ENCODE measurements around the gene PRDM10.
A peak's percentile ranks its signal among the peaks of the same experiment; 100 is the strongest.

The PRDM10 gene

DNA sequence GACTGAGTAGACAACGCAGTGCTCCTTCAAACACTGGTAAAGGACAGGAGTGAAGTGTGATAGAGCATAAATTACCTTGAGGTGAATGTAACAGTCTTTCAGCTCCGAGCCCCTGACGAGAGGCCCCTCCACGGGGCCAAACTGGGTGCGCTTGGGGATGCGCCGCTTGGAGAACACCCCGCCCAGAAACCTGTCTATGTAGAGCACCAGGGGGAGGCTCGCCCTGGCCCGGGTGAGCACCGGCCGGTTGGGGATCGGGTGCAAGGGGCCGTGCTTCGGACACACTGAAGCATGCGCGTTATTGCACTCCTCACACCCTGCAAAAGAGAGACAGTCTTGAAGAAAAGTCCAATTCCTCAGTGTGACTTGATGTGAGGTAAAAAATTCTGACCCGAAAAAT, 57.9 kb downstream of the PRDM10 start:
- no peak for DNase-seq

DNA sequence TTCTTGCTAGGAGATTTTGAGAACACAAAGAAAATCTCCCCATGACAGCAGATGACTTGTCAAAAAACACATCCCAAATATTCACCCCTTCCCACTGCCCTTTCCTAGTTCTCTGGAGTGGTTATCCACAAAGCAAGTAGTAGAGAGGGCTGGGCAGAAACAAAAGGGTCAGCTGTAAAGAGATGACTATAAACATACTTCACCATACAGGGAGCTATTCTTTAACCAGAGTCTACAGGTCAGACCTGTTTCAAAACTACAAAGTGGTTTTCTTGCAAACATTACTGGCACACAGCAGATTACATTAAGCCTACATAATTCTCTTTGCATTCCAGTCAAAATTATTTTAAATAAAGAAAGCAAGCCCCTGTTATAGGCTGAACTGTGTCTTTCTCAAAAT, 59.6 kb downstream of the PRDM10 start:
- DNase-seq: no peak

DNA sequence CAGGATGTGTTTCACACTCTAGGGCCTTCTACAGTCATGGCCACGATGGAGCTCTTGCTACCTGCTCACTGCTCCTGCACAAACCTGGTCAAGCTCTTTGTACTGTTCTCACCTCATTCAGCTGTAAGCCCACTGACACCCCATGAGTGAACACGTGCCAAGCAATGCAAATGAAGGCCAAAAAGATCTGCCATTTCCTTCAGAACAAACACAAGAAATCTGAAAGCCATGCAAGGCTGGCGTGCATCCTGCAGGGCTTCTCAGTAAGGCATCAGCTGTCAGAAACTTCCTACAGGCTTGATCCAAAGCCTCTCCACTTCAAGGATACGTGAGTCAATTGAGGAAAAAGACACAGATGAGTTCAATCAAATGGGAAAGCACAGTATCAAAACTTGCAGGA, 63.1 kb downstream of the PRDM10 start:
- DNase-seq: no peak

DNA sequence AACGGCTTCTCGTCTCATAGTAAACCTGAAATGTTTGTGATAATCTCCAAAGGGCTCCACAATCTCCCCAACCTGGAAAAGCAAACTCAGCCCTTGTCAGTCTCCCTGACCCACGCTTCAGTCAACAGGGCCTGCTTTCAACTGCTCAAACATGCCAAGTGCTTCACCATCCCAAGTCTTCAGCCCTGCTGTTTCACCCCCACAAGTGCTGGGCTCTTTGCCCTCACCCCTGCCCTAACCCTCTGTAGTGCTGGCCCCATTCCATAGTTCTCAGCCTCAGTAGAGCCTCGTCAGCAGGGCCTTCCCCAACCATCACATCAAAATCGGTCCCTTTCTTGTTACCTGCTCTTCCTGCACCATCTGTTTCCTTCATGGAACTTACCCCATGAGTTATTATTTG, 63.9 kb downstream of the PRDM10 start:
- no peak for DNase-seq

DNA sequence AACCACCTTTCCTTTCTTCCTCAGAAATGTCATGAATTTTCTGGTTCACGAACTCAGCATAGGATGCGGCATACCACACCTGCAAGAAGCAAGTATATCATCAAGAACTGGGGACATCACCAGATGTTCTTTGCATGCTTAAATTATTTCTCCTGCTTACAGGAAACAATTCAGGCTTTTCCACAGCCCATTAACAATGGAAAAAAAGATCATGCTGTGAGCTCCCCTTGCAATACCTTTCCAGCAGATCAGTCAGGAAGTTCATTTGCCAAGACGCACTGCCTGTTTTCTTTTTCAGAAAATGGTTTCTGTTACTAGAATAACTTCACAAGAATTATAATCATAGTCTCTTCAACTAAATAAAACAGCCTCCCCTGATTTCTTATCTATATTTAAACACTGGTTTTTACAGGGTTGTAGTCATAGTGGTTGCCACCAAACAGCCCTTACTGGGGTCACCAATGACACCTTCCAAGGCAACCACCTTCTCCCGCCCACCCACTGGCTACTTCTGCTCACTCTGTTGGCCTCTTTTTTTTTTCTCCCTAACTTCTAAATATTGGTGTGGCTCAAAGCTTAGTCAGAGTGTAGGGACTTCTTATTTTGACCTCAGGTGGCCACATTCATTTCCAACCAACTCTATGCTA, 64.9 kb downstream of the PRDM10 start:
- DNase-seq: no peak

DNA sequence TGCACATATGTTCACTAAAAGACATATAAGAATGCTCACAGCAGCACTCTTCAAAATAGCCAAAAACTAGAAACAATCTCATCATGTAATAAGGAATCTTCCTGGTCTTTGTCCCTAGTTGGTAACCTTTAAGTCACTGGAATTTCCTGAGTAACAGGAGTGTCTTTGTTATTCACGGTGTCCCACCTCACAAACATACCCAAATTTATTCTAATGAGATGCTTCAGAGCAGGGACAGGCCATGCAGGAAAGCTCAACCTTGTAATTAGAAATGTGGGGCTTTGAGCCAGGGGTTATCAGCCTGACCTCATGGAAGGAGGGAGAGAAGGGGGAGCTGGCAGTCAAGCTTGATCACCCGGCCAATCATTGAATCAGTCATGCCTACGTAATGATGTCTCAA, 66.9 kb downstream of the PRDM10 start:
- no peak for DNase-seq

DNA sequence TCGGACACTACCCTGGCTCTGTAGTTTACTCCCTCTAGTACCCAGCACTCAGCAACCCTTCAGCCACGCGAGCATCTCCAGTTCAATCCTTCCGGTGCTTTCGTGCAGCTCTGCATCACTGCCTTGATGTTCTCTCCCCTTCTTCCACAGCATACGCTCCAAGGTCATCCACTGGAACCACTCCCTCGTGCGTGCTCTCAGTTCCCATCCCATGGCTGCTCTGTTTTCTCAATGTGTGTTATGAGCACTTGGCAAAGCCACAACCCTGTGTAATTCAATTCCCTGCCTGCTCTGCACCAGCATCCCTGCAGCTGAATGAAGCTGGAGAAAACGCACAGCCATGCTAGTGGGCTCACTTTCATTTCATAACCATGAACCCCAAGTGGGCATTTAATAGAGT, 68.7 kb downstream of the PRDM10 start:
- DNase-seq: no peak

DNA sequence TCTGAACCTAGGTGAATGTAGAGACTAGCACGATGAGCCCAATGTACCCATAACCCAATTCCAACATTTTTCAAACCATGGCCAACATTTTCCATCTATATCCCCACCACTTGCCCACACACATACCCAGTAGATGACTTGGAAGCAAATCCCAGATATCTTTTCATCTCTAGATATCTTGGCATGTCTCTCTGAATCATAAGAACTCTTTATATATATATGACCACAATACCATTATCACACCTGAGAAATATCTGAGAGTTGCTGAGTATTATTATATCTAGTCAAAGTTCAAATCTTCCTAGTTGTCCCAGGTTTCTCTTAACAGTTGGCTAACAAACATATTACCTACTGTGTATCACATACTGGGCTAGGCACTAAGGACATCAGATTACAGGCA, 69.4 kb downstream of the PRDM10 start:
- no peak for DNase-seq

DNA sequence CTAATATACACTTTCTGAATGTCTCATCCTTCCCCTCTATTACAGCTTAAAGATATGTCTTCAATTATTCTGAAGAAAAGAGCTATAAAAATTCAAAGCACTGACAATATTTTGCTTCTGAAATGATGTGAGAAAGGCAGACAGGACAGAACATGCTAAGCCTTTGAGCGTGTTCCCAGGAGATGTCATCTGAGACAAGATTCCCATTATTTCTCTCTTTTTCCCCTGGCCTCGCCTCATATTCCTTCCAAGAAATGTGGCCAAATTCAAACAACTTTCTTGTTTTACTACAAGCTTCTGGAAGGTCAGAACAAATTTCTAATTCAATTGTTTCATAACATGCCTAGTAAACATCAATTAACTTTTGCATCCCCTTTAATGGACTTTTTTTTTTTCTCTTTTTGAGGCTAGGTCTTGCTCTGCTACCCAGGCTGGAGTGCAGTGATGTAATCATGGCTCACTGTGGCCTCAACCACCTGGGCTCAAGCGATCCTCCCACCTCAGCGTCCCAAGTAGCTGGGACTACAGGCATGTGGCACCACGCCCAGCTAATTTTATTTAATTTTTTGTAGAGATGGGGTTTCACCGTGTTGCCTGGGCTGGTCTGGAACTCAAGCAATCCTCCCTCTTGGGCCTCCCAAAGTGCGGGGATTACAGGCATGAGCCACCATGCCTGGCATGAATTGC, 70.1 kb downstream of the PRDM10 start:
- no peak for DNase-seq

DNA sequence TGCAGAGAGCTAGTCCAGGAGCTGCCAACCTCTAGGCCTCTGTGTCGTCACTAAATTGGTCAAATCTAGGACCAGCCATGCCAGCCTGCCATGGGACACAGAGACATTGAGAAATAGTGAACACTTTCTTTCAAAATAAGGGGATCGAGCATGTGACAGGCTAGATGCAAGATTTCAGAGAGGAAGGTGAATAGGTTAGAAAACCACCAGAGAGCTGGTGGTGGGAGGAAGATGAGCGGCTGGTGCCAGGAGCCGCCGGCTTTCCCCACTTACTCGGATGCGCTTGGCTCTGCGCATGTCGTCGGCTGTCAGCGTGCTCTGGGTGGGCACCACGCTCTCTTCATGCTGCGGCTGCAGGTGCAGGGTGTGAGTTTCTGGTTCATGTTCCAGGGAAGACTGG, 71.9 kb downstream of the PRDM10 start:
- no peak for DNase-seq

DNA sequence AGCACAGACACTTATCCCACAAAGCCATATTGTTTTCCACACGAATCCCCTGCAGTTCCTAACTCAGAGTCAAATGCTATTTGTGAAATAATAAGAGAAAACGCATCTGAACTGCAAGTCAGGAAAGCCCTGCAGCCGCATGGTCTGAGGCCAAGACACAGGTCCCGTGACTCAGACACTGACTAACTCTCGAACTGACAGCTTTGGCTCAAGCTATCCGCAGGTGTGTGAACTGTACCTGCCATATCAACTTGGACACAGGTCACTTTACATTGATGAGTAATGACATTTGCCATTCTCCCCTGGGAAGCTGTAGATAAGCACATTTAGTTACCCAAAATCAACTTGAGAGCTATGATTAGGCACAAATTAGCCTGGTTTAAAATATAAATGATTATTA, 72.3 kb downstream of the PRDM10 start:
- DNase-seq: no peak

DNA sequence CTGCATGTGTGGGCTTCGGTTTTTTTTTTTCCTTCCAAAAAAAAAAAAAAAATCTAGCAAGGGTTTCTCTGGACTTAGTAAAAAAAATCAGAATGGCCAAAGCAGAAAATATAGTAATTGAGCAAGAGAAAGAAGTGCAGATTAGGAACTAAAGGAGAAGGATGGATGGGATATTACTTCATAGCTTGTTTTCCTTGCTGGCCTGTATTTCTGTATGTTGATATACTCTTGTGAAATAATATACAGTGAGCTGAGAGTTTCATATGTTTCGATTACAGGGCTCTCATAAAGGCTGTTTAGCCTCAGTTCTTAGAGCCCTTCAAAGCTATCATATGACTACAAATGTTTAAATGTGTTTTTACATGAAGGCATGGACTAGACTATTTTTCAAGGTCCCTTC, 72.9 kb downstream of the PRDM10 start:
- DNase-seq: no peak

DNA sequence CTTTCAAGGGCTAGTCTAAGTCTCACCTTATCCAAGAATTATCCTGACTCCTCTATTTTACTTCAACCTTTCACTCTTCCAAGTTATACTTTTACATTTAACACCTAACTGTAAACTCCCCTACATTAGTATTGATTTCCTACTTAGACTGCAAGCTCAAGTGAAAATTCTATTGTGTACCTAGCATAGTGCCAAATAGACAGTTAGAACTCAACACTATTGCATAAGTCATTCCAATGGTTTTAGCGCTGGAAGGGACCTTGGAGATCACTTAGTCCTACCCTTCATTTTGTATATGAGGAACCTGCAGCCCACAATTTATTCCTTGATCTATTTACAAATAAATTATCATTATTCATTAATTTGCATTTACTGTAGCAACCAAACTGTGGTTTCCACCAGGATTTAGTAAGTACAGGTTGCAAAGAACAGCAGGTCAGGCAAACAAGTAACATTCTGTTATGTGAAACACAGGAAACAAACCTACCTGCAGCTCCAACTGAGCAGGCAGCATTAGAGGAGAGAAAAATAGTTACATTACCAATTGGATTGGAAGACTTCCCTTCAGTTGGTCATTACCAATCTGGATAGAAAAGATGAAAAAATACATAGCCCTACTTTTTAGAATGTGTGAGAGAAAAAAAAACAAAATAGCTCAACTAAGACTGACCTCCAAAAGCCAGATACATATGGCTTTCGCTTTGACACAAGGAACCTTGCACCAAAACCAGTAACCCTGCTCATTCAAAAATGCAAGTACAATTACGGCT, 73.5 kb downstream of the PRDM10 start:
- no peak for DNase-seq

DNA sequence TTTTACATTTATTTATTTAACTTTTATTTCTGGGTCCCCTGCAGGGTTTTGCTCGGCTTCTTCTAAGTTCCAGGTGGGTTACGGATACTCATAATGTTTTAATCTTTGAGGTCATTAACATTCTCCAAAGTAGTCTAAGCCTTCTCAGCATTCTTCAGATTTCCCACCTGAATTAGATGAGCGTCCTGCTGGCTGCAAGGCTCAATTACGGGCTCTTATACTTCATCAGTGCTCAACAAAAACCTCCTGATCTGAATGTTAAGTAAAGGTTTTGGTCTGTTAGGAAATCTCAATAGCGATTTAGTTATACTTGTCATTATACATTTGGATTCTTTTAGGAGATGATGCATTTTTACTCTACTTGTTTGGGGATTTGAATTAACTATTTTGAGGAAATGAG, 80.0 kb downstream of the PRDM10 start:
- DNase-seq: no peak

DNA sequence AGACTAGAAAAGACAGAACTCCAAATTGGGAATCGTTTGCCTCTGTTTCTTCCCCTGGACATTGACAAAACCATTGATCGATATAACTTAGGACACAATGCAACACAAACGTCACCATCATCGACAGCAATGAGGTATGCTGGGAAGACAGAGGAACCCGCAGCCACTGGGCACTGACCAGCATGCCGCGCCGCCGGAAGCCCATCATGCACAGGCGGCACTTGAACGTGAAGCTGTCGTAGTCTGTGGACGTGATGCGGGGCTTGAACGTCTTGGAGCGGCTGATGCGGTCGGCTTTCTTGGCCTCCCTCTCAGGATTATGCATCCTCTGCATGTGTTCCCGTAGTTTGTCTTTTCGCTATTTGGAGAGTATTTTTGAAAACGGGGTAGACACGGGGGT, 84.3 kb downstream of the PRDM10 start:
- no peak for DNase-seq

DNA sequence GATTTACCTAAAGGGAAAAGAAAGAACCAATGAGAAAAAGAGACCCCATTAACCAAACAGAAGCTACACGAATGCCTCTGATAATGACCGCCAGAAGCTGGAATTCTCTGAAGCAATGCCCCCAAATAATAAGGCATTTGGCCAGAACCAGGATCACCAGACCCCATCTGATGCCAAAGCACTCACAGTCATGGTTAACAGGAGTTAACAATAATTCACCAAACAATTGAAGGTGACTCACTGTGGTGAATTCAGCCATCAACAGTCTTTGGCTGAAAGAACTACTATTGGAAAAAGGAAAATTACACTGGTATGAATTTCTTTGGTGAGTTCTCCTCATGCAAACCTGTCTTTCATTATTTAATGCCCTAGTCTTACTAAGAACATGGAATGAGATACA, 85.4 kb downstream of the PRDM10 start:
- no peak for DNase-seq

DNA sequence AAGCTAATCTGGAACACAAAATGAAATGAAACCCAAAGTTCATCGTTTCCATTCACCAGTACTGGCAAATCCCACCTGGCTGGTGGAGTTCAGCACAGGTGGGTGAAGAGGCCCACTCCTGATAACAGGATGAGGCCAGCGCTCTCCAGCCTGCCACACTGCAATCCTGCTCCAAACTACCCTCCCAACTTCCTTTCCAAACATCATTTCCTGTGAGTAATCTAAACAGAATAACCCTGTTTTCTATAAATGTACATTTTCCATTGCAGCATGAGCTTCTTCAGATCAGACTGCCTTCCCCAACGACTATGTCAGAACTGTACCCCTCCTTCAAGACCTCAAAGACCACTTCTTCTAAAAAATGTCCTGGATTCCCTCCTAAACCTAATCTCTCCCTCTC, 91.3 kb downstream of the PRDM10 start:
- DNase-seq: no peak

DNA sequence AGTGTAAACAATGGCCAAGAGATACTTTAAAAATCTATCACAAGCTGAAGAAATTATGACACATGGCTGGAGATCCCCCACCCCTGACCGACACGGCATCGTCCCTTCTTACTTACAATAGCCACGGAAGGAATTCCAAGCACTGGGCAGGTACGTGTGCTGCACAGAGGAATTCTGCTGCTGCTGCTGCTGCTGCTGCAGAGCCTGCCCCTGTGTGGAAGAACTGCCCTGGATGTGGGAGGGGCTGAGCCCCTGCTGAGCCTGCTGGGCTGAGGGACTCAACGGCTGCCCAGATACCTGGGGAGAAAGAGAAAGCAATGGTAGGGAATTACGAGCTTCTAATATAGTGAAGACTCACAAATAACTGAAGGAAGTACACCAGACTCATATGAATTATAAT, 92.3 kb downstream of the PRDM10 start:
- no peak for DNase-seq

DNA sequence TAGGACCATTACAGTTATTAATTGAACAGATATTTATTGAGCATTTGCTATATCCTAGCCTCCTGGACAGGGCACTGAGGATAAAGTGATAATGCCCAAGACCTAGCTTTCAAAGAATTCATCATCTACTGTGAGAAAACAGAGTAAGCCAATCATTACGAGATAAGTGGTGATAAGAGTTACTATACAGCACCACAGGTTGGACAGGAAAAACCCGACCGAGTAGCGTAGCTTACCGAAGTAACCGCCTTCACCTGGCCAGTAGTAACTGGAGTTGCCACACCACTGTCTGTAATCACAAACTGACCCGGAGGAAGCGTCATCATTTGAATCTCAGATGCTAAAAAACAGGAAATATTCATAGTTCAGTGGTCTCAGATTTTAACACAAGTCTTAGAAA, 97.2 kb downstream of the PRDM10 start:
- DNase-seq: no peak

DNA sequence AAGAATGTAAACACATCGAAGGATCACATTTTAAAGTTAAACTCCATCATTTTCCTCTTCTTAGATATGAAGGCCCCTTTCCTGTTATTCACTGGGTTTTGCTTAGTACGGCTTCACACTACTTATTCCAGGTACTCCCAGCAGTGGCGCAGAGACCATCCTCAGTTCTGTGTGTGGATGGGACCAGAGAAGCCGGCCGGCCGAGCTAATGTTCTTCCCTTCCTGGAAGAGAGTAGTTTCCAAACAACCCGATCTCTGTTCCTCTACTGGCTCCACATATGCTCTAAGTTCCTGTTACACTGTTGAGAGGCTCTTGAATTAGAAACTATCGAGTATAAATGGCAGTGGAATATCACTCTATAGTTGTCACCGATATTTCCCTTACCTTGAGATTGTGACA, 106.6 kb downstream of the PRDM10 start:
- no peak for DNase-seq

DNA sequence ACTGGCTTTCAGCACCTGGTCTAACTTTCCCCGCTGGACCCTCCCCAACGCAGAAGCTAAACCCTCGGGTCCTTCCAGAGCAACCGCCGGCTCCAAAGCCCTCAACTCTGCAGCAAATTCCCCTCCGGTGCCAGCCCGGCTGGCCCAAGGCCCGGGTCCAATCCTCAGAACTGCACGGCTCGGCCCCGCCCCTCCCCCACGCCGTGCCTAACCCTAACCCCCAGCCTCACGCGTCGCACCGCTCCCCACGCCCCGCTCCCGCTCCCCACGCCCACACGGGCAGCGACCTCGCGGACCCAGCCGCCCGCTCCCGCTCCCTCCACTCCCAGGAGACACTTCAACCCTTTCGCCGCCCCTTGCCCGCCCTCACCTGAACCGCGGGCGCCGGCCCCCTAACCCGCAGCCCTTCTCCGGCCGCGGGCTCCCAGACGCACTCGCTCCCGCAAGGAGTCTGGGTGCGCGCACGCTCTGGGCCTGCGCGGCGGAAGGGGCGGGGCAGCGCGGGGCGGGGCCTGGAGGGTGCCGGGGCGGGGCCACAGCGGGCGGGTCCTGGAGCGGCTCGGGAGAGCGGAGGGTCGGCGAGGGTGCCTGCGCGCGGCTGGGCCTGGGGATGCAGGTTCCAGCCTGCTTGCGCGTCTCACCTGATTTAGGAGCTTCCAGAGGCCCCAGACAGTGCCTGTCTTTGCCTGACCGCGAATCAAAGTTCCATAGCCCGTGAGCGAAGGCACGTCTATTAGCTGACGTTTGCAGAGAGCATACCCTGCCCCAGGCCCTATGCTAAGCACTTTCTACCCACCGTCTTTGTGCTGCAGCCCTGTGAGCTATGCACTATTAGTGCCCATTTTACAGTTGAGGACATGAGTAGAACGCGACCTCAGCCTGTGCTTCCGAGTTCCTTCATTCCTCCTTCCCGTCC, 107.3 kb downstream of the PRDM10 start, which contains the start of gene NFRKB:
Gene NFRKB, minus strand, starts transcription at position 453 of the 916 bp plus-strand sequence. CDS start 2,729 bp downstream, outside the sequence.
- DNase-seq: peak; percentile 76

DNA sequence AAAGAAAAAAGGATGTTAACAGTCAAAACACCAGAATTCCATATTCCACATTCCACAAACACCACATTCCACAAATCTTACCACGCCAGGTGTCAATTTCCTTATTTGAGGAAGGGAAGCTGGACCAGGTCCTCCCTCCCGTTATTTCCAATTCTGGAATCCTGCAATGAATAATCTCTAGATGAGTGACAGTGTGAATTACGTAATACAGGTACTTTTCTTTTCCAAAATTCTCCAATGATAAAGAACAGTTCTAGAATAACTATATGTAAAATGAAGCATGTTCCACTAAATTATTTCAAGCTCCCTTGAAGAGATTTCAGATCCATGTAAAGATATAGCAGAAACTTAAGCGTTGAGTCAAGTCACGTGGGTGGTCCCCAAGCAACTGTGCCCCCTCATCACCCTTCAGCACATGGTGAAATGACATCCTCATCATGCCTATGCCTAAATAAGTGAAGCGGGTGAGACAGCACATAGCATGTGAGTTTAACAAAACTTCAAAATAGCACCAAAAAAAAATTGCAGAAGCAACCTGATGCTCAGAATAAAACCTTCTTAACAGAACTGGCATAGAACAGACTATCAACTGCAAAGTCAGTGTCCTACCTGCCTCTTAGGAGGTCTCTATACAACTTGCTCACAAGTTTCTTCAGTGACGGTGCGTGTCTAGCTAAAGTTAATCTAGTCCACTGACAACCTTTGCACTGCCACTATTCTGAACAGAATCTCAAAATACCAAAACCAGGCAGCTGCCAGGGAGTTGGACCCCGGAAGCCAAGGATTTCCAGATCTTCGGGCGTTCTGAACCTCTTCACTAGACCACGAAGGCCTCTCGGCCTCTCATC, 108.1 kb downstream of the PRDM10 start:
- DNase-seq: no peak

Measured in cortex of kidney (tissue), 1 donor.